Vagina (tissue), 2 donors: ENCODE data around the gene CCDC138.

Source experiments
- POLR2A ChIP-seq, 2 donors: fragments of 450-650 bp; IDR thresholded peaks; one replicate each; pipeline ENCODE4 v1.6.1; 2017; ENCODE audit warnings: antibody characterized with exemption in 2 of 2, mild to moderate bottlenecking in 2 of 2, moderate library complexity in 2 of 2
- TF ChIP-seq, protein P1 (sequence below), 3 experiments: fragments of 450-650 bp in 2 of 3; fragments of 200-600 bp in 1 of 3; sonication (generic) in 1 of 3; IDR thresholded peaks; one replicate each; pipeline ENCODE4 v1.5.1; 2017 to 2019; ENCODE audit warnings: antibody characterized with exemption in 3 of 3, mild to moderate bottlenecking in 2 of 3, moderate library complexity in 2 of 3

DNA sequence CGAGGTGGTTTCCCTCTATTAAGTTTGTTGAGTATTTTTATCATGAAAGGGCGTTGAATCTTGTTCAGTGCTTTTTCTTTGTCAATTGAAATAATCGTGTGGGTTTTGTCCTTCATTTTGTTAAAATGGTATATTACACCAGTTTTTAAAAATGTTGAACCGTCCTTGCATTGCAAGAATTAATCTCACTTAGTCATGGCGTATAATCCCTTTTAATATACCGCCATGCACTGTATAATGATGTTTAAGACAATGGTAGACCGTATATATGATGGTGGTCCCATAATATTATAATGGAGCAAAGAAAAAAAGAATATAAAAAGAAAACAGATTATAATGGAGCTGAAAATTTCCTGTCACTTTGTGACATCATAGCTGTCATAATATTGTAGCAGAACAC is 50.6 kb downstream of the CCDC138 start:
- TF ChIP-seq POLR2A (IDR thresholded peaks at IDR 0.05), result no peak
- TF ChIP-seq, protein P1, sequence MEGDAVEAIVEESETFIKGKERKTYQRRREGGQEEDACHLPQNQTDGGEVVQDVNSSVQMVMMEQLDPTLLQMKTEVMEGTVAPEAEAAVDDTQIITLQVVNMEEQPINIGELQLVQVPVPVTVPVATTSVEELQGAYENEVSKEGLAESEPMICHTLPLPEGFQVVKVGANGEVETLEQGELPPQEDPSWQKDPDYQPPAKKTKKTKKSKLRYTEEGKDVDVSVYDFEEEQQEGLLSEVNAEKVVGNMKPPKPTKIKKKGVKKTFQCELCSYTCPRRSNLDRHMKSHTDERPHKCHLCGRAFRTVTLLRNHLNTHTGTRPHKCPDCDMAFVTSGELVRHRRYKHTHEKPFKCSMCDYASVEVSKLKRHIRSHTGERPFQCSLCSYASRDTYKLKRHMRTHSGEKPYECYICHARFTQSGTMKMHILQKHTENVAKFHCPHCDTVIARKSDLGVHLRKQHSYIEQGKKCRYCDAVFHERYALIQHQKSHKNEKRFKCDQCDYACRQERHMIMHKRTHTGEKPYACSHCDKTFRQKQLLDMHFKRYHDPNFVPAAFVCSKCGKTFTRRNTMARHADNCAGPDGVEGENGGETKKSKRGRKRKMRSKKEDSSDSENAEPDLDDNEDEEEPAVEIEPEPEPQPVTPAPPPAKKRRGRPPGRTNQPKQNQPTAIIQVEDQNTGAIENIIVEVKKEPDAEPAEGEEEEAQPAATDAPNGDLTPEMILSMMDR (IDR thresholded peaks at IDR 0.05), result no peak
